Stimulated activated CD8-positive, alpha-beta memory T cell treated with anti-CD3 and anti-CD28 coated beads, Interleukin-12 subunit alpha, Interleukin-12 subunit beta, amount 100 ng/mL, for 24 hours (primary cell): ENCODE measurements around the gene KCNJ10.

Source experiments
- DNase-seq: peaks from one replicate; pipeline ENCODE4 v3.0.0-alpha.2; 2020; ENCODE audit errors: extremely low read depth

KCNJ10 gene

GRCh38 chr1:160084771-160085321 lies 14.9 kb upstream of the KCNJ10 start:
- DNase-seq, result no peak

- no peak for DNase-seq
Observed at GRCh38 chr1:160083968-160084770, 14.2 kb upstream of the KCNJ10 start.

GRCh38 chr1:160082926-160083325 lies 13.0 kb upstream of the KCNJ10 start:
- no peak for DNase-seq

- DNase-seq, result no peak
Observed at GRCh38 chr1:160082487-160082886, 12.5 kb upstream of the KCNJ10 start.

- DNase-seq, result no peak
Observed at GRCh38 chr1:160081261-160081936, 11.4 kb upstream of the KCNJ10 start, which contains the start of gene KCNJ9. Gene KCNJ9 (plus strand): TSS chr1:160081538. CDS start chr1:160084031, 2,493 bp downstream.

- no peak for DNase-seq
Observed at GRCh38 chr1:160080381-160081100, 10.6 kb upstream of the KCNJ10 start.

GRCh38 chr1:160079448-160079847 lies 9.5 kb upstream of the KCNJ10 start:
- DNase-seq, result no peak

- DNase-seq, result no peak
Observed at GRCh38 chr1:160078512-160079195, 8.7 kb upstream of the KCNJ10 start.

- DNase-seq, result no peak
Observed at GRCh38 chr1:160077486-160077885, 7.5 kb upstream of the KCNJ10 start.

GRCh38 chr1:160076295-160076694 lies 6.3 kb upstream of the KCNJ10 start:
- no peak for DNase-seq

- no peak for DNase-seq
Observed at GRCh38 chr1:160075836-160076235, 5.9 kb upstream of the KCNJ10 start.

GRCh38 chr1:160074865-160075264 lies 4.9 kb upstream of the KCNJ10 start:
- no peak for DNase-seq

- no peak for DNase-seq
Observed at GRCh38 chr1:160071289-160071688, 1.3 kb upstream of the KCNJ10 start.

- DNase-seq, result peak; percentile 48
Observed at GRCh38 chr1:160070243-160071163, 543 bp upstream of the KCNJ10 start.

- no peak for DNase-seq
Observed at GRCh38 chr1:160068225-160068624, 1.7 kb downstream of the KCNJ10 start.

- DNase-seq, result no peak
Observed at GRCh38 chr1:160066829-160067745, 2.9 kb downstream of the KCNJ10 start.

- no peak for DNase-seq
Observed at GRCh38 chr1:160064746-160065145, 5.2 kb downstream of the KCNJ10 start.

- no peak for DNase-seq
Observed at GRCh38 chr1:160064164-160064563, 5.8 kb downstream of the KCNJ10 start.

- DNase-seq, result no peak
Observed at GRCh38 chr1:160063176-160063575, 6.8 kb downstream of the KCNJ10 start.

- DNase-seq, result no peak
Observed at GRCh38 chr1:160062230-160062532, 7.8 kb downstream of the KCNJ10 start.
